GM18909 (cell line): ENCODE measurements around the gene MT1A.
"Not testable (repeated sequence)": the region's sequence is repeated elsewhere in the genome, so short reads cannot be mapped to it uniquely, and the experiment has no call there.

Experiments used
- ATAC-seq: cut with Tn5 transposase; IDR thresholded peaks from one replicate; pipeline ENCODE4 v1.9.1; 2021; ENCODE audit warnings: mild to moderate bottlenecking; ENCODE audit not compliant: unreplicated experiment, poor library complexity

Gene MT1A

DNA sequence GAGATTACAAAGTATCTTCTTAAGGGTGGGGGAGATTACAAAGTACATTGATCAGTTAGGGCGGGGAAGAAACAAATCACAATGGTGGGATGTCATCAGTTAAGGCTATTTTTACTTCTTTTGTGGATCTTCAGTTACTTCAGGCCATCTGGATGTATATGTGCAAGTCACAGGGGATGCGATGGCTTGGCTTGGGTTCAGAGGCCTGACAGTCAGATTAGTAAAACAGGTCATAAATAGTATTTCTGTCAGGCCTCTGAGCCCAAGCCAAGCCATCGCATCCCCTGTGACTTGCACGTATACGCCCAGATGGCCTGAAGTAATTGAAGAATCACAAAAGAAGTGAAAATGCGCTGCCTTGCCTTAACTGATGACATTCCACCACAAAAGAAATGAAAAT, 36.1 kb downstream of the MT1A start:
- ATAC-seq, result not testable (repeated sequence)

DNA sequence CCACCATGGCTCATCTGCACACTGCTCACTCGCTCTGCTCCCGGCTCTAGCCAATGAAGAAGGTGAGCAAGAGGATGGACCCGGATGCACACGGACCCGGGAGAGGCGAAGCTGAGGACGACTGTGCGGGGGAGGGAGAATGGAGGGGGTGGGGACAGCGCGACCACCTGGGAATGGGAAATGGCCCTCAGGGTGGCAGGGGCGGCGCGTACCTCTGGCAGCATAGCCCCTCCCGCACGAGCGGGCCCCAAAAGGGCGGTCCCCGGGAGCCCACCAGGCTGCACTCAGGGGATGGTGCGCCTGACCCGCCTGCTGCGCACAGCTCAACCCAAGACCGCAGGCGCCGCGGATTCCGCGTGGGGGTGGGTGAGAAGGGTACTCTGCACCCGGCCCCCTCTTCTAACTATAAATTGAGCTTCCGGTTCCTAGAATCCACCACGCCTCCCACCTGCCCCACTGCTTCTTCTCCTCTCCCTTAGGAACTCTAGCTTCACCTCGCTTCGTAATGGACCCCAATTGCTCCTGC, 37.3 kb downstream of the MT1A start:
- no peak for ATAC-seq

DNA sequence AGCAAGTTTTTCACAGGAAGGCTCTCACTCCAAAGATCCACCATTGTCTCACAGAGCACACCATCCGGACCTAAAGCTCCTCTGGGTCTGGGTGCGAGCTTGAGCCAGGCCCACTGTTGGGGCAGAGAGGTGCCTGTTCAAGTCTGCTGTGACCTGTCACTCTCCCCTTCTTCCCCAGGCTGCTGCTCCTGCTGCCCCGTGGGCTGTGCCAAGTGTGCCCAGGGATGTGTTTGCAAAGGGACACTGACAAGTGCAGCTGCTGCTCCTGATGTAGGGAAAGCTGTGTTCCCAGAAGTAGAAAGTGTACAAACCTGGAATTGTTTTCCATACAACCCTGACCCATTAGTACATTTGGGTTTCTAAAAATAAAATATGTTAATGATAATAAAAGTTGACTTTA, 39.0 kb downstream of the MT1A start:
- no peak for ATAC-seq

DNA sequence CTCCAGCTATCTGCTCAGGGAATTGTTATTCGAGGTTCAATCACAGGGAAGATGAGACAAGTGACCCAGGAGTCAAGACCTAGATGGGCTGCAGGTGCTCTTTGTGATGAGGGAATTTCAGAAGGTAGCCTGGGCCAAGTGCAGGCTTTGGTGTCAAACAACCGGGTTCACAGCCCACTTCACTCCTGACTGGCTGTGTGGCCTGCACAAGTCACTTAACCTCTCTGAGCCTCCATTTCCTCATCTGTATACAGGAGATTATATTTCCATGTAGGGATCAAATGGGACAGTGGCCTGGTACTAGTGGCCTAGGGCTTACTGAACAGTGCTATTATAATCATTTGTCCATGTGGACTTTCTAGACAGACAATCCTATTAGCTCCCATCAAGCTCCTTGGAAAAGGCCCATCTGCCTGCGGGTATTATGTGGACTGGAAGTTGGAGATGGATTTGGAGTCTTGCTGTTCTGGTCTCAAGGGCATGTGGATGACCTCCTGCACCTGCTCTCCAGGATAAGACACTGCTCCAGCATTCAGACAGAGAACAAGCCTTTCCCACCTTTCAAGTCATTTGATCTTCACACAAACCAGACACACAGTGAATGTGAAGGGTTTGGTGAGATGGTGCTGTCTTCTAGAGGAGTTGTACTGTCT, 40.7 kb downstream of the MT1A start:
- no peak for ATAC-seq

DNA sequence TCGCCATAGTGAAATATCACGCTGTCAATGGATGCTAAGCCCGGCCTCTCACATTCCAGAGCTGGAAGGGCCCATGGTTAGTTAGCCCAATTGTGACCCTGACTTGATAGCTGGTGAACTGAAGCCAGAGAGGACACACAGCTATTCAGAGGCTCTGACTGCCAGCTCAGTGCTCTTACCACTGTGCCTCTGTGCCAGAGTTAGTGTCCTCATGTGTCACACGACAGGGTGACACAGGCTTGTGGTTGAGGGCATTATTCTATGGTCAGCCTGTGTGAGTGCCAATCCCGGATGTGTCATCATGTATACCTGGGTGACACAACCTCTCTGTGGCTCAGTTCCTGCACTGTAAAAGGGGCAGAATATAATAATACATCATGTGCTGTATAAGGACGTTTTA, 41.4 kb downstream of the MT1A start:
- no peak for ATAC-seq

DNA sequence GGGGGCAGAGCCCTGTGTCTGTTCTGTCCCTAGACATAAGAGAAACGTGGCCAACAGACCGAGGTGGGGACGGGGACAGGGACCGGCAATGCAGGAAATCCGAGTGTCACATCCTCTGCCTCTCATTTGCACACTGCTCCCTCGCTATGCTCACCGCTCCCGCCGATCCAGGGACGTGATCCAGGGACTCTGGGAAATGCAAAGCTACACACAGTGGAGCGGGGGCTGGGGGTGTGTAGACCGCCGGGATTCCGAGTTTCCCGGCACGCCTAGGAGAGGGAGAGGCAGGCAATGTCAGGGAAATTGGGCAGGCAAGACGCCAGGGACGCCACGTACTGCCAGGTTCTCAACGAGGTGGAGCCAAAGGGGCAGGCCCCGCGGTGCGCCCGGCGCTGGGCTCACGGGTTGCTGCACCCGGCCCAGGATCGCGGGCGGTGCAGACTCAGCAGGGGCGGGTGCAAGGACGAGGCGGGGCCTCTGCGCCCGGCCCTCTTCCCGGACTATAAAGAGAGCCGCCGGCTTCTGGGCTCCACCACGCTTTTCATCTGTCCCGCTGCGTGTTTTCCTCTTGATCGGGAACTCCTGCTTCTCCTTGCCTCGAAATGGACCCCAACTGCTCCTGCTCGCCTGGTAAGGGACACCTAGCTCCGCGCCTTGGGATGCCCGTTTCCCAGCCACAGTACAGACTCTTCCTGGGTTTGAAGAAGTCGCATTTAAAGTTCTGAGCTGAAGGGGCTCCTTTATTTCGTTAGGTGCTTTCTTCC, 43.7 kb downstream of the MT1A start, which contains the start of gene MT1X:
TSS of gene MT1X (plus strand) at position 532 of the 764 bp plus-strand sequence. CDS start at position 603, 71 bp downstream.
- peak; percentile 98 for ATAC-seq

DNA sequence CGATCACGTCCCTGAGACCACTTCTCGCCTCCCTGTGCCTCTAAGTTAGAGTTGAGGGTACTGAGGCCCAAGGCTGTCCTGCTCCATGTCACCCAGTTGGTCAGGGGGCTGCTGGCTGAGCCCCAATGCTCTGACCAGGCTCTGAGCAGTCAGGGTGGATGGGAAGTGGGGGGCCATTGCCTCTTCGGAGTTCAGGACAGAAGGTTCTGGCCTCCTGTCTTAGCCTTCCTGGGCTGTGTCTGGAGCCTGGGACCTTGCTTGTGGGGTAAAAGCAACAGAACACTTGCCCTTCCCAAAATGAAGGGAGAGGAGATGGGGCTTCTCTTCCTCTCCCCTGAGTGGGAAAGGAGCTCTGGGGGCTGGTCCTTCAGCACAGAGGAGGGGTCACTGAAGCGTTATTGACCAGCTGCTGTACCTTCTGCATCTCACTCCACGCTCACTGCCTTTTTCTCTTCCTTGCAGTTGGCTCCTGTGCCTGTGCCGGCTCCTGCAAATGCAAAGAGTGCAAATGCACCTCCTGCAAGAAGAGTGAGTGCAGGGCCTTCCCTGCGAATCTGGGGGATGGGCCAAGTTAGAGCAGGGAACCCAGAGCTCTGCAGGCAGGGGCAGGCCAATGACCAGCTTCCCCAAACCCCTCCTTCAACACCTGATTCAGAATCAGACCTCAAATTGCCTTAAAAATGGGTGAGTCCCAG, 44.4 kb downstream of the MT1A start:
- peak; percentile 17 for ATAC-seq

DNA sequence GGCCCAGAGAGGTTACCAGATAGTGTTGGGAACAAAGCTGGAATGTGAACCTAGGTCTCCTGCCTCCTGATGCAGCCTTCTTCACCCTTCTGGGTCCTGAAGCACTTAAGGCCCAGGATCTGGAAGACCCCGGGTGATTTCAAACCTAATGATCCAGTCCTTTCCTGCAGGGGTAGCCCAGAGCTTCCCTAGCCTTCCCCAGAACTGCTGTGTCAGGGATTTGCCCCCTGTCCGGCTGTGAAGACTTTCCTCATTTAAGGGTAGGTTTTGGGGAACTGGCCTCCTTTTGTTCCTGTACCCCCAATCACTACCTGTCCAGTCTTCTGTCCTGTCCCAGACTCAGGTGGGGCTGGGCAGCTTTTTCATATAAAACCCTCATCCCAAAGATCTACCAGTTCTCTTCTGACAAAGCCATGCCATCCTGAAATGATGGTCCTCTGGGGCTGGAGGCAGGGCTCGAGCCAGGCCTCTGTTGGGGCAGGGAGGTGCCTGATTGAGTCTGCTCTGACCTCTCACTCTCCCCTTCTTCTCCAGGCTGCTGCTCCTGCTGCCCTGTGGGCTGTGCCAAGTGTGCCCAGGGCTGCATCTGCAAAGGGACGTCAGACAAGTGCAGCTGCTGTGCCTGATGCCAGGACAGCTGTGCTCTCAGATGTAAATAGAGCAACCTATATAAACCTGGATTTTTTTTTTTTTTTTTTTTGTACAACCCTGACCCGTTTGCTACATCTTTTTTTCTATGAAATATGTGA, 45.1 kb downstream of the MT1A start:
- no peak for ATAC-seq

DNA sequence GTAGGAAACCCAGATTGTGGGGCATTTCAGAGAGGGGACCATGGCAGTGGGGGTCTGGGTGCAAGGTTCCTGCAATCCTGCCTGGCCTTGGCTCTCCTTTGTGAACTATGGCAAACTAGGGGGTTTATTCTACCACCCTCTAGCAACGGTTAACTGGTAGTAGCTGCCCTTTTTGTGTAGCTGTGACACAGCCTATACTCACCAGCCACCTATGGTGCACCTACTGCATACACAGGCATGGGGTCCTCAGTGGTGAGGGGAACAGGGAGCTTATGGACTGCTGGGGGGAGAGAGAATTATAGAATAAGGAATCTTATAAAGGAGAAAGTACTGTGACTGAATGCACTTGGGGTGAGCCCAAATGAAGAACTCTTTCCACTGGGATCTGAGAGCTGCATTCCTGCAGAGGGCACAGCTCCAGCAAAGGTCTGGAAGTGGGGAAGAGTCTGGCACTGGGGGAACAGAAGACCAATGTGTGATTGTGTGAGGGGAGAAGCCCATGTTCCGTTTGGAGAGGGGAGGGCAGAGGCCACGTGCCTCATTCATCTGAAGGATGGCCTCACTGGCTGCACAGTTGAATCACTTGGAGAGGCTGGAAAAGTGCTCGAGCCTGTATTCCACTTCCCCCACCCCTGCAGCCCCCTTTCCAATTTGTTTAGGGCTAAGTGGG, 45.9 kb downstream of the MT1A start:
- ATAC-seq, result no peak

DNA sequence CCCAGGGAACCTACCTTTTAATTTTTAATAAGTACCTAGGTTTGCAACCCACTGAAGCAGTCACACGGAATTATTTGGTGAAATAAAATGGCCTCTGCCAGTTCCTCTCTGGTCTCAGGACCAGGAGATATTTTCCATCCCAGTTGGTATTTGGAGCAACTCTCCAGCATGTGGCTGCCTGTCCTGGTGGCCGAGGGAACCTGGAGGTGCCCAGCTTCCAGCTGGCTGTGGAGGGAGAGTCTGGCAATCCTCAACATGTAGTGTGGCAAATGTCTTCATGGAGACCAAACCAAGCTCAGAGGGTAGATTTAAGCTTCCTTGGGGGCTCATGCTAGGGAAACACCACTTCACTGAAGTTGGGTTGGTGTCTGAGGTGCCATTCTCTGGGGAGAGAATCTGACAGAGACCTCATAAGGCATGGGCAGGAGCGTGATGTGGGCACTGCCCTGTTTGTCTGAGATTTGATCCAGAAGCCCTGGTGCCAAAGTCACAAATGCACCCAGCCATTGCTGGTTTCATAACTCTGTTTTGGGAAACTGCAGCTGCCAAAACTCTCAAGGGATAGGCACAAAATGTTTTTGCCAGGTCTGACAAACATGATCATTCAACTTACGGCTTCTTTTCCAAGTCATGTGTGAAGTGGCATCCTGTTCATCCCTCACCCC, 46.6 kb downstream of the MT1A start:
- ATAC-seq, result no peak

DNA sequence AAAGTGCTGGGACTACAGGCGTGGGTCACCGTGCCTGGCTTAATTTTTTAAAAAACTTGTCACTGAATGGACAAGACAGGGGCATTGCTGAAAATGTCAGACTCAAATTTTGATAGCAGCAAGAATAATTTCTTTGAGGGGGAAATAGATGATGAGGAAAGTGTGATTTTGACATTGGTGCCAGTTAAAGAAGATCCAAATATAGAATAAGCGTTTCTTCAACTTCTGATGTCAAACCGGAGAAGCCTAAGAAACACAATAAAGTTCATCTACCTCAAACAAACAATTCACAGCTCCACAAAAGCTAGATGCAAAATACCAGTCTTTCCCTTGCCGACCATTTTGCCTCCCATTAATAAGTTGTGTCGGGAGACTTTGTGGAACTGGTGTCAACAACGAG, 48.3 kb downstream of the MT1A start:
- ATAC-seq, result no peak

DNA sequence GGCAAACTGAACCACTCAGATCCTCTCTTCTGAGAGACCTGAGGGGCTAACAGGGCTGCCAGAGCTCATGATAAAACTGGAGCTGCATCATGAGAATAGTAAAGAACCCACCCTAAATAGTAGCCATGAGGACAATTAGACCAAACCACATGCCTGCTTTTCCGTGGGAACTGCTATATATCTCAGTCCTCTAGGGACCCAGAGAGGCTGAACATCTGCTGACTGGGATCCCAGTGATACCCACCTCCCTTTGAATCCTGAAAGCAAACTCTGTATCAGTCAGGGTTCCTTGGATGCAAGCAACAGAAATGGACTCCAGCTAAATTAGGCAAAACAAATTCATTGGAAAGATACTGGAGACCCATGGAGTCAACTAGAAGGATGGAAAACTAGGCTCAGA, 50.3 kb downstream of the MT1A start:
- no peak for ATAC-seq

DNA sequence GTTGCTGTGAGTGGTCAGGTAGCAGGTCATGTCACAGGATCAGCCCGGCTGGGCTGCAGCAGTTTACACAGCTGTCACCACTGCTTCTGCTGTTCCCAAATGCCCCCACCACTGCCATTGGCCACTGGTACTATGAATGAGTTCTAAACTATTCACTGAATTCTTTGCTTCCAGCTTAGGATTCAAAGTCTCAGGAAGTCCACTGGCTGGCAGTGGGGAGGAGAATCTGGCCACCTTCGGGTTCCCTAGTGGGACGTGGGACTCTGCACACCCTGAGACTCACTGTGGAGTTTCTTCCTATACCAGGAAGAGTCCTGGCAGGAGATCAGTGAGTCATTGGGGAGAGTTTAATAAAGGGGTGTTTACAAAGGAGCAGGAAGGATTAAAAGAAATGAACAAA, 50.7 kb downstream of the MT1A start:
- ATAC-seq, result no peak
